DOHH2 (cell line): ENCODE measurements around the gene PLTP.

Experiments
- H3F3A ChIP-seq: fragments of 200-600 bp; sonication (generic), shearing (Covaris generic); 2 replicates; pipeline ENCODE4 v1.6.0; 2016; ENCODE audit warnings: antibody characterized with exemption, mild to moderate bottlenecking; ENCODE audit not compliant: control insufficient read depth, insufficient read depth
- H3K27ac ChIP-seq: fragments of 200-600 bp; sonication (generic); 2 replicates; pipeline ENCODE4 v1.5.1; 2014; ENCODE audit warnings: low read depth, mild to moderate bottlenecking, low read length, moderate library complexity
- H3K27me3 ChIP-seq: fragments of 200-600 bp; sonication (generic); 2 replicates; pipeline ENCODE4 v1.6.1; 2014; ENCODE audit warnings: mild to moderate bottlenecking, low read length, mixed read lengths; ENCODE audit not compliant: control insufficient read depth
- H3K36me3 ChIP-seq: fragments of 200-600 bp; sonication (generic); 2 replicates; pipeline ENCODE4 v1.6.1; 2014; ENCODE audit warnings: mild to moderate bottlenecking, low read length, moderate library complexity, mixed read lengths; ENCODE audit not compliant: control insufficient read depth
- H3K4me1 ChIP-seq: fragments of 200-600 bp; sonication (generic); 2 replicates; pipeline ENCODE4 v1.6.1; 2014; ENCODE audit warnings: mild to moderate bottlenecking, low read length, mixed read lengths; ENCODE audit not compliant: control insufficient read depth
- H3K4me2 ChIP-seq: fragments of 200-600 bp; sonication (generic); 2 replicates; pipeline ENCODE4 v1.6.0; 2014; ENCODE audit warnings: mild to moderate bottlenecking, low read length, moderate library complexity
- H3K4me3 ChIP-seq: fragments of 200-600 bp; sonication (generic); 2 replicates; pipeline ENCODE4 v1.5.1; 2014; ENCODE audit warnings: mild to moderate bottlenecking, low read length, mixed read lengths
- H3K79me2 ChIP-seq: fragments of 200-600 bp; sonication (generic); 2 replicates; pipeline ENCODE4 v1.6.1; 2014; ENCODE audit warnings: mild to moderate bottlenecking, low read length, mixed read lengths; ENCODE audit not compliant: control insufficient read depth
- H3K9me2 ChIP-seq: fragments of 200-600 bp; sonication (generic); replicated peaks from 2 replicates; pipeline ENCODE4 v1.6.1; 2014; ENCODE audit warnings: mild to moderate bottlenecking, low read length, mixed read lengths; ENCODE audit not compliant: control insufficient read depth
- H3K9me3 ChIP-seq: fragments of 200-600 bp; sonication (generic); 2 replicates; pipeline ENCODE4 v1.6.1; 2014; ENCODE audit warnings: antibody characterized with exemption, low read length, mixed read lengths; ENCODE audit not compliant: control insufficient read depth, insufficient read depth
- H4K20me1 ChIP-seq: fragments of 200-600 bp; sonication (generic); 2 replicates; pipeline ENCODE4 v1.6.0; 2014; ENCODE audit warnings: low read depth, mild to moderate bottlenecking, antibody characterized with exemption, low read length, moderate library complexity; ENCODE audit not compliant: control insufficient read depth, insufficient read depth
- EZH2phosphoT487 ChIP-seq: fragments of 200-600 bp; sonication (generic); IDR thresholded peaks from 2 replicates; pipeline ENCODE4 v1.6.1; 2017; ENCODE audit warnings: borderline replicate concordance, mild to moderate bottlenecking, antibody characterized with exemption, low read length, moderate library complexity, mixed read lengths
- TF ChIP-seq, protein P1 (sequence below): fragments of 200-600 bp; sonication (generic); IDR thresholded peaks from one replicate; pipeline ENCODE4 v1.5.1; 2014; ENCODE audit warnings: antibody characterized with exemption, mild to moderate bottlenecking, low read depth, low read length; ENCODE audit not compliant: poor library complexity, severe bottlenecking

Gene PLTP

DNA sequence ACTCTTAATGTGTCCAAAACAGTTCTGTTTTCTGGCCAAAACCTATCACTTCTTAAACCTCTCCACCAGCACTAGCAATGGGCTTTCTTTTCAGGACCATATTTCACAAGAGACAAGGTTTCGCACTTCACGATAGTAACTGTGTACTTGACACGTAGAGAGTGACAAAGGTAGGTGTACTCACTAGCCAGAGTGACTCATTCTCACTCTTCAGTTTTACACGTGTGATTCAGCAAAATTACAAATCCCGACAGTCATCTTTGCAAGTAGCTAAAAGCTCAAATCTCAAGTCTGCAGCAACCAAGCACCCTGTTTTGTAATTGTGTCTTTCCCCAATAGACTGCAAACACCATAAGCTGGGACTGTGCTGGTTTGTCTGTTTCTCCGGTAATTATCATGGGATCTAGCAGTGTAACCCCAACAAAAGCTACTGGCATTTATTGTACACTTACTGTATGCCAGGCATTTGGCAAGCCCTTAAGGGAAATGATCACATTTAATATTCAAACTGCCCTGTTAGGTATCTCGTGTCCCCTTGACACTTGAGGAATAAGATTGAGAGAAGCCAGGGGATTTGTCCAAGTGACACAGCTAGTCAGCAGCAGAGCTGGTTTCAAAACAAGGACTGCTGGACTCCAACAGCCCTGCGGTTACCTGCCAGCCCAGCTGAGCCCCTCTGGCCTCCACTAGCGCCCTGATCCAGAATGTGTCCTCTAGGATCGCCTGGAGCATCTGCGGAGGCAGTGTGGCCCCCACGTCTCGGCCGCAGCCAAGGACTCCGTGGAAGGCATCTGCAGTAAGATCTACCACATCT lies 32.4 kb upstream of the PLTP start:
- Histone ChIP-seq H3K4me1 (no peaks in the 10 kb centered on the region), H3K27ac (no peak overlapping the region), H3K79me2 (no peaks in the 10 kb centered on the region), H3K9me3 (no peaks in the 10 kb centered on the region), H3K4me3 (no peak overlapping the region), H4K20me1 (no peaks in the 10 kb centered on the region), H3K27me3 (no peaks in the 10 kb centered on the region), H3K4me2 (no peak overlapping the region), H3F3A (no peaks in the 10 kb centered on the region), H3K9me2 (no peaks in the 10 kb centered on the region), H3K36me3 (peaks cover 85% of the 10 kb centered on the region)
- no peak for TF ChIP-seq EZH2phosphoT487
- TF ChIP-seq, protein P1, sequence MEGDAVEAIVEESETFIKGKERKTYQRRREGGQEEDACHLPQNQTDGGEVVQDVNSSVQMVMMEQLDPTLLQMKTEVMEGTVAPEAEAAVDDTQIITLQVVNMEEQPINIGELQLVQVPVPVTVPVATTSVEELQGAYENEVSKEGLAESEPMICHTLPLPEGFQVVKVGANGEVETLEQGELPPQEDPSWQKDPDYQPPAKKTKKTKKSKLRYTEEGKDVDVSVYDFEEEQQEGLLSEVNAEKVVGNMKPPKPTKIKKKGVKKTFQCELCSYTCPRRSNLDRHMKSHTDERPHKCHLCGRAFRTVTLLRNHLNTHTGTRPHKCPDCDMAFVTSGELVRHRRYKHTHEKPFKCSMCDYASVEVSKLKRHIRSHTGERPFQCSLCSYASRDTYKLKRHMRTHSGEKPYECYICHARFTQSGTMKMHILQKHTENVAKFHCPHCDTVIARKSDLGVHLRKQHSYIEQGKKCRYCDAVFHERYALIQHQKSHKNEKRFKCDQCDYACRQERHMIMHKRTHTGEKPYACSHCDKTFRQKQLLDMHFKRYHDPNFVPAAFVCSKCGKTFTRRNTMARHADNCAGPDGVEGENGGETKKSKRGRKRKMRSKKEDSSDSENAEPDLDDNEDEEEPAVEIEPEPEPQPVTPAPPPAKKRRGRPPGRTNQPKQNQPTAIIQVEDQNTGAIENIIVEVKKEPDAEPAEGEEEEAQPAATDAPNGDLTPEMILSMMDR = no peak

DNA sequence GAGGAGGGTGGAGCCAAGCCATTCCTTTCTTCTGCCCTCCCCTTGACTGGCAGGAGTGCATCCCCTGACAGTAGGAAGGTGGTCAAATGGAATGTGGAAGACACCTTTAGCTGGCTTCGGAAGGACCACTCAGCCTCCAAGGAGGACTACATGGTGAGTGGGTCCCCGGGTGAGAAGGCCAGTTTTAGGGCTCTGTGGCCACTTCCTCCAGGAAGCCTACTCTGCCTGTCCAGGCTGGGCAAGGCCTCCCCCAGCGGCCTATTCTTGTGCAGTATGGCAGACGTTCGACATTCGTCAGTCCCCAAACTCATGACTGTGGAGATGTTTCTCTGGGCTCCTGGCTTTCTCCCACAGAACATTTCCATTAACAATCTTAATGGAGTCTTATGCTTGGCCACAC lies 31.7 kb upstream of the PLTP start:
- H3K4me3 ChIP-seq = no peak overlapping the region
- TF ChIP-seq, protein P1 = no peak
- no peak for TF ChIP-seq EZH2phosphoT487
- no peaks in the 10 kb centered on the region for H3K4me1 ChIP-seq
- H3F3A ChIP-seq = no peaks in the 10 kb centered on the region
- H3K27me3 ChIP-seq = no peaks in the 10 kb centered on the region
- no peak overlapping the region for H3K4me2 ChIP-seq
- H3K36me3 ChIP-seq = peaks cover 85% of the 10 kb centered on the region
- H3K9me2 ChIP-seq = no peaks in the 10 kb centered on the region
- no peaks in the 10 kb centered on the region for H3K9me3 ChIP-seq
- H3K27ac ChIP-seq = no peak overlapping the region
- H3K79me2 ChIP-seq = peaks cover under 1% of the 10 kb centered on the region; the same call in 1 of the 2 replicates
- H4K20me1 ChIP-seq = no peaks in the 10 kb centered on the region

DNA sequence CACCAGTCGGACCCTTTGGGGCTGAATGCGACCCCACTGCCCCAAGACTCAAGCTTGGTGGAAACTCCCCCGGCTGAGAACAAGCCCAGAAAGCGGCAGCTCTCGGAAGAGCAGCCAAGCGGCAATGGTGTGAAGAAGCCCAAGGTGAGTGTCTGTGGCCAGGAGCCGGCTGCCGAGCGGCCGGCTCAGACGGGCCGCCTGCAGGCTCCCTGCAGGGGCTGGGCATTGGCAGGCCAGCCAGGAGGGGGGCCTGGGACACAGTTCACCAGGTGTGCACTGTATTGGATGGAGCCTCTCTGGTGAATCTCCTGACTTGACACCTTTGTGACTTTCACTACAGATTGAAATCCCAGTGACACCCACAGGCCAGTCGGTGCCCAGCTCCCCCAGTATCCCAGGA lies 28.5 kb upstream of the PLTP start:
- H4K20me1 ChIP-seq = peaks cover 2% of the 10 kb centered on the region; the same call in 1 of the 2 replicates
- no peaks in the 10 kb centered on the region for H3F3A ChIP-seq
- TF ChIP-seq, protein P1 = no peak
- no peak for TF ChIP-seq EZH2phosphoT487
- no peaks in the 10 kb centered on the region for H3K27me3 ChIP-seq
- peaks cover 79% of the 10 kb centered on the region for H3K36me3 ChIP-seq
- H3K9me2 ChIP-seq = no peaks in the 10 kb centered on the region
- no peaks in the 10 kb centered on the region for H3K9me3 ChIP-seq
- peaks cover 31% of the 10 kb centered on the region for H3K79me2 ChIP-seq
- no peak overlapping the region for H3K4me3 ChIP-seq
- H3K27ac ChIP-seq = no peak overlapping the region
- H3K4me1 ChIP-seq = peaks cover 5% of the 10 kb centered on the region
- no peak overlapping the region for H3K4me2 ChIP-seq
